Smooth muscle cell of trachea (primary cell): ENCODE results near the gene MVK. TPM values are rescaled to one million over a fixed set of nuclear protein-coding genes. Genes with fewer than 3 reads are reported as not detected.

Experiments used
- total RNA-seq: library from RNA; depleted of rRNA; stranded (reverse); fragments of >200 nt; gene quantifications from 2 replicates; pipeline ENCODE4 v1.2.1, GENCODE V29; 2014

MVK gene
- 13.6 and 54.3 TPM in 2 replicates for total RNA-seq

GRCh38 chr12:109573029-109573913 lies at the start of gene MVK, which contains the start of gene MMAB:
Gene MVK (plus strand): TSS chr12:109573794. CDS start chr12:109574823, 1,029 bp downstream.
Gene MMAB (minus strand): TSS chr12:109573504. CDS start chr12:109573480, 24 bp downstream.

Other genes starting within 250 kb of the MVK start
- gene MYO1H, start 225.9 kb upstream of the MVK start, total RNA-seq: not detected in 2 replicates
- gene KCTD10, start 96.5 kb upstream of the MVK start, total RNA-seq: 62.3 and 80.4 TPM in 2 replicates
- 68.5 and 81.9 TPM in 2 replicates for gene UBE3B, start 96.2 kb upstream of the MVK start, total RNA-seq
- gene MMAB, start 290 bp upstream of the MVK start, total RNA-seq: 26.5 and 37.8 TPM in 2 replicates
- 0.15 and 0.33 TPM in 2 replicates for gene FAM222A, start 140.0 kb downstream of the MVK start, total RNA-seq